Thyroid gland (tissue), 4 donors: ENCODE measurements around the gene REC8. TPM values are rescaled to one million over a fixed set of nuclear protein-coding genes. Genes with fewer than 3 reads are reported as not detected.

Experiments
- DNase-seq, 2 donors: peaks; one replicate each; pipeline ENCODE4 v3.0.0-alpha.2; 2019
- H3K27ac ChIP-seq, 3 donors: fragments of 200-600 bp; sonication (generic); 1 replicate in 2 of 3; 2 replicates in 1 of 3; pipeline ENCODE4 v1.5.1; 2016 to 2019; ENCODE audit warnings: mild to moderate bottlenecking in 1 of 3, moderate library complexity in 1 of 3
- H3K27me3 ChIP-seq: fragments of 200-600 bp; sonication (generic); one replicate; pipeline ENCODE4 v1.5.1; 2019
- H3K36me3 ChIP-seq, 2 donors: fragments of 200-600 bp; sonication (generic); one replicate each; pipeline ENCODE4 v1.5.1; 2016 to 2019
- H3K4me1 ChIP-seq, 2 donors: fragments of 200-600 bp; sonication (generic); one replicate each; pipeline ENCODE4 v1.5.1; 2017 to 2019
- H3K4me3 ChIP-seq, 3 donors: fragments of 200-600 bp; sonication (generic); replicated peaks in 1 of 3; 1 replicate in 2 of 3; 2 replicates in 1 of 3; pipeline ENCODE4 v1.5.1; 2016; ENCODE audit warnings: mild to moderate bottlenecking in 1 of 3
- H3K9me3 ChIP-seq: fragments of 200-600 bp; sonication (generic); one replicate; pipeline ENCODE4 v1.5.1; 2017
- CTCF ChIP-seq, 6 experiments: fragments of 200-600 bp in 3 of 6; fragments of 450-650 bp in 3 of 6; sonication (generic) in 3 of 6; IDR thresholded peaks; one replicate each; pipeline ENCODE4 v1.5.1; 2016 to 2019; ENCODE audit warnings: antibody characterized with exemption in 6 of 6, mild to moderate bottlenecking in 2 of 6, inconsistent platforms in 1 of 6, moderate library complexity in 1 of 6
- POLR2A ChIP-seq, 2 donors: fragments of 450-650 bp; IDR thresholded peaks; one replicate each; pipeline ENCODE4 v1.6.1; 2017; ENCODE audit warnings: antibody characterized with exemption in 2 of 2, mild to moderate bottlenecking in 2 of 2, moderate library complexity in 1 of 2
- WGBS, 2 donors: methylation state at CpG; one replicate each; pipeline ENCODE4 v1.1.5; 2017; 5-methylcytosine and 5-hydroxymethylcytosine counted together
- intact Hi-C: fragments of 100-400 bp; cut with DNase I; formaldehyde crosslinking; loops from one replicate; pipeline ENCODE4 v1.15.1; 2023
- total RNA-seq, 4 donors: library from RNA; depleted of rRNA; stranded (reverse); fragments of >200 nt; gene quantifications; one replicate each; pipeline ENCODE4 v1.2.3, GENCODE V29; 2016

The REC8 gene
- total RNA-seq, 4 donors from 2014 or later, result 4.1 to 7.1 (median 5.4) TPM

- TF ChIP-seq CTCF (IDR thresholded peaks at IDR 0.05) (no peak), POLR2A (IDR thresholded peaks at IDR 0.05) (no peak)
- H3K4me1 ChIP-seq, result peaks cover 5 to 7% of the 10 kb centered on the region in 2 donors
- H3K4me3 ChIP-seq, result no peak overlapping the region
- H3K27me3 ChIP-seq, result no peaks in the 10 kb centered on the region
- 84 to 90% methylated on average over 6 to 15 of the region's 15 CpGs for WGBS, 2 donors
- intact Hi-C loops, result no loop called here
- H3K9me3 ChIP-seq, result no peaks in the 10 kb centered on the region
- DNase-seq, result no peak
- H3K27ac ChIP-seq, result peak overlapping the region in 2 of 3 donors; percentile 16 to 56
- no peaks in the 10 kb centered on the region for H3K36me3 ChIP-seq
Measured at GRCh38 chr14:24131549-24131966, 40.3 kb upstream of the REC8 start.

GRCh38 chr14:24132061-24132685 is 39.7 kb upstream of the REC8 start:
- H3K27ac ChIP-seq, result peak overlapping the region in 1 of 3 donors; percentile 56
- H3K27me3 ChIP-seq, result no peaks in the 10 kb centered on the region
- peaks cover 11 to 13% of the 10 kb centered on the region in 2 donors for H3K4me1 ChIP-seq
- no peak for TF ChIP-seq POLR2A (IDR thresholded peaks at IDR 0.05)
- TF ChIP-seq CTCF (IDR thresholded peaks at IDR 0.05), result no peak
- H3K9me3 ChIP-seq, result no peaks in the 10 kb centered on the region
- H3K36me3 ChIP-seq, result no peaks in the 10 kb centered on the region
- intact Hi-C loops, result no loop called here
- peak; percentile 37 to 67 for DNase-seq
- H3K4me3 ChIP-seq, result no peak overlapping the region
- WGBS, 2 donors, result 57 to 60% methylated on average over 18 to 23 of the region's 24 CpGs

GRCh38 chr14:24132976-24133375 is 38.9 kb upstream of the REC8 start:
- Histone ChIP-seq H3K27me3 (no peaks in the 10 kb centered on the region), H3K9me3 (no peaks in the 10 kb centered on the region), H3K36me3 (peaks cover 0 to 5% of the 10 kb centered on the region in 2 donors), H3K27ac (no peak overlapping the region), H3K4me1 (peaks cover 11 to 14% of the 10 kb centered on the region in 2 donors), H3K4me3 (no peak overlapping the region)
- 97 to 100% methylated on average over 2 of the region's 2 CpGs for WGBS, 2 donors
- no peak for TF ChIP-seq POLR2A (IDR thresholded peaks at IDR 0.05)
- no peak for TF ChIP-seq CTCF (IDR thresholded peaks at IDR 0.05)
- no peak for DNase-seq
- intact Hi-C loops, result no loop called here

- Histone ChIP-seq H3K4me3 (no peak overlapping the region), H3K36me3 (peaks cover 7 to 12% of the 10 kb centered on the region in 2 donors), H3K27me3 (no peaks in the 10 kb centered on the region), H3K9me3 (no peaks in the 10 kb centered on the region), H3K27ac (no peak overlapping the region), H3K4me1 (peaks cover 11 to 14% of the 10 kb centered on the region in 2 donors)
- no peak for DNase-seq
- 93 to 95% methylated on average over 1 of the region's 1 CpG for WGBS, 2 donors
- intact Hi-C loops, result no loop called here
- no peak for TF ChIP-seq POLR2A (IDR thresholded peaks at IDR 0.05)
- TF ChIP-seq CTCF (IDR thresholded peaks at IDR 0.05), result no peak
Measured at GRCh38 chr14:24133735-24134134, 38.1 kb upstream of the REC8 start.

GRCh38 chr14:24135584-24135833 is 36.4 kb upstream of the REC8 start:
- peaks cover 17 to 27% of the 10 kb centered on the region in 2 donors for H3K4me1 ChIP-seq

More at GRCh38 chr14:24135584-24135833, 36.4 kb upstream of the REC8 start:
- DNase-seq, result no peak
- intact Hi-C loops, result no loop called here
- WGBS, 2 donors, result 4 to 6% methylated on average over 8 of the region's 9 CpGs
- H3K27me3 ChIP-seq, result no peaks in the 10 kb centered on the region
- peak overlapping the region in 2 of 3 donors; percentile 10 to 83 for H3K4me3 ChIP-seq
- peaks cover 14 to 15% of the 10 kb centered on the region in 2 donors for H3K36me3 ChIP-seq
- peak overlapping the region; percentile 52 to 80 (median 62) for H3K27ac ChIP-seq
- no peak for TF ChIP-seq CTCF (IDR thresholded peaks at IDR 0.05)
- no peak for TF ChIP-seq POLR2A (IDR thresholded peaks at IDR 0.05)
- H3K9me3 ChIP-seq, result no peaks in the 10 kb centered on the region
